Measurements from ENCODE around the gene UBE2QL1.

Gene UBE2QL1

DNA sequence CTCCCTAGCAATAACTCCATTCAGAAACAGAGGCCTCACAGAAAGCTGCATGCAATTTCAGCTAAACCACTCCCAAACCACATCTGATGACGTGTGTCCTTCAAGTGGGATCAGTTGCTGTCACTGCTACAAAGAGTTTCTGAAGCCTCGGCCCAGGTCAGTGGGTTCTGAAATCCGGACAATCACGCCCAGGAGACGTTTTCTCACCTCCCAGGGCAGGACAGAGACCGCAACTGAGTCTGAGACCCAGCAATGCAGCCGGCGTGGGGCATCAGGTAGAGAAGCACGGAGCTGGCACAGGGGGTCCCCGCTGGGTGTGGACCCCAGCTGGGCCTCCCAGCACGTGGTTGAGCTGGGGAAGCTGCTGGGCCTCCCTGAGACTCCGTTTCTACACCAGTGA is 2.6 kb upstream of the UBE2QL1 start (continued):
- TF ChIP-seq ZNF70 (CRISPR knock-in tag; IDR thresholded peaks at IDR 0.05) (no peak), ZC3H10 (CRISPR knock-in tag; IDR thresholded peaks at IDR 0.05) (no peak), PPARA (CRISPR knock-in tag; IDR thresholded peaks at IDR 0.05; ENCODE audit: borderline replicate concordance) (no peak), ZFP3 (CRISPR knock-in tag; IDR thresholded peaks at IDR 0.05) (no peak), OSR1 (CRISPR knock-in tag; IDR thresholded peaks at IDR 0.05) (no peak)

DNA sequence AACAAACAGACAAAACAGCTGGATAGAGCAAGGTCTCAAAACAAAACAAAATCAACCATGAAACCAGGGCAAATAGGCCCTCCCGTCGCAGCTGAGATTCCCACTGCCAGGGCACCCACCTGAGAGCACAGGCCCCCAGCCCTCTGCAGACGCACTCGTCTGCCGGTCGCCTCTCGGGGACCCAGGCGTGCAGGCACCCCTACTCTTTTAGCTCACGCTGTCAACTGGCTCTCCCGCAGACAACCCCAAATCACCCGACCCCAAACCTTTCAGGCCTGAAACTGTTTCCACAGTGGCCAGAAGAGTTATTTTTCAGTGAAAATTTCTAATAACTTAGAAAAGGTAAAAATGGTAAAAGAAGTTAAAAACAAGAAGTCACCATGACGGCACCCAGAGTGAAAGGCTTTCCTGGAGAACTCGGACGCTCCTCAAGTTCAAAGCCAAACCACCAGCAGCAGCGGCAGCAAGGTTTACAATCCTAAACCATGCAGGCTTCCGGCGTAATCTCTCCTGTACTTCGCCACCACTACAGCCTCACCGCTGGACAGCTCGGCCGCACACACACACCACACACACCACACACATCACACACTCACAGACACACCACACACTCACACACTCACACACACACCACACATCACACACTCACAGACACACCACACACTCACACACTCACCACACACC is 1.9 kb upstream of the UBE2QL1 start:
- no peak for ATAC-seq
- no peak for TF ChIP-seq OSR1 (CRISPR knock-in tag; IDR thresholded peaks at IDR 0.05)
- TF ChIP-seq ZC3H10 (CRISPR knock-in tag; IDR thresholded peaks at IDR 0.05): no peak
- no peak for TF ChIP-seq CSRNP3 (CRISPR knock-in tag; IDR thresholded peaks at IDR 0.05)
- no peak for TF ChIP-seq ARNTL (CRISPR knock-in tag; IDR thresholded peaks at IDR 0.05; ENCODE audit: borderline replicate concordance, low read depth)
- no peak for TF ChIP-seq GLIS3 (CRISPR knock-in tag; IDR thresholded peaks at IDR 0.05)
- TF ChIP-seq ISL1 (CRISPR knock-in tag; IDR thresholded peaks at IDR 0.05): no peak

- ATAC-seq: no peak
- TF ChIP-seq ZC3H10 (CRISPR knock-in tag; IDR thresholded peaks at IDR 0.05) (no peak), ISL1 (CRISPR knock-in tag; IDR thresholded peaks at IDR 0.05) (no peak), TCF4 (CRISPR knock-in tag; IDR thresholded peaks at IDR 0.05; ENCODE audit: borderline replicate concordance) (no peak), CSDC2 (CRISPR knock-in tag; IDR thresholded peaks at IDR 0.05) (no peak), GLIS3 (CRISPR knock-in tag; IDR thresholded peaks at IDR 0.05) (no peak), ESRRG (CRISPR knock-in tag; IDR thresholded peaks at IDR 0.05) (no peak), TOX (CRISPR knock-in tag; IDR thresholded peaks at IDR 0.05; ENCODE audit: borderline replicate concordance) (no peak), TSHZ2 (CRISPR knock-in tag; IDR thresholded peaks at IDR 0.05) (no peak), ZNF8 (CRISPR knock-in tag; IDR thresholded peaks at IDR 0.05) (no peak), OSR1 (CRISPR knock-in tag; IDR thresholded peaks at IDR 0.05) (no peak), ZFP30 (CRISPR knock-in tag; IDR thresholded peaks at IDR 0.05) (no peak), RARB (CRISPR knock-in tag; IDR thresholded peaks at IDR 0.05) (no peak), BACH2 (CRISPR knock-in tag; IDR thresholded peaks at IDR 0.05; ENCODE audit: borderline replicate concordance) (no peak), PATZ1 (CRISPR knock-in tag; IDR thresholded peaks at IDR 0.05; ENCODE audit: borderline replicate concordance) (no peak), CREB5 (CRISPR knock-in tag; IDR thresholded peaks at IDR 0.05; ENCODE audit: low read depth) (no peak), ZFP3 (CRISPR knock-in tag; IDR thresholded peaks at IDR 0.05) (no peak), ZNF565 (CRISPR knock-in tag; conservative IDR thresholded peaks at IDR 0.05; ENCODE audit: low read depth) (no peak), ARNTL (CRISPR knock-in tag; IDR thresholded peaks at IDR 0.05; ENCODE audit: borderline replicate concordance, low read depth) (no peak)
Observed at GRCh38 chr5:6447384-6448140, 1.1 kb upstream of the UBE2QL1 start.
